ENCODE data around the gene SRPK3. TPM values are rescaled to one million over a fixed set of nuclear protein-coding genes. Genes with fewer than 3 reads are reported as not detected.
A peak's percentile ranks its signal among the peaks of the same experiment; 100 is the strongest.

The SRPK3 gene
- total RNA-seq, 1 donor from 2014 or later, result 0.18 TPM

DNA sequence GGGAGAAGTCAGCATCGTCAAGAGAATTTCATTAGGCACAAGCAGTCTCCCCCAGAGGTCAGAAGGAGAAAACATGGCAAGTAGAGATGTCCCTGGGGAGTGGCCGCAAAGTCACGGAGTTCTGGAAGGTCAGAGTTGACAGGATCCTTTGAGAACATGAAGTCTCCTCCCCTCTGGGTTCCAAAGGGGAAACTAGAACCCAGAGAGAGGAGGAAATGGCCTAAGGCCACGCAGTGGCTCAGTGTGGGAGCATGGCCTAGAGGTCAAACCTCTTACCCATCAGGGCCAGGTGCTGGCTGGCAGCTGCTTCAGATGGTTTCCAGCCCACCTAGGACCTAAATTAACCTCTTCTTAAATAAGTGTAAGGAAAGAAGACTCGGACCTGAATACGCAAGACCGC, 12.4 kb downstream of the SRPK3 start:
- no peaks in the 10 kb centered on the region for H3K9me3 Mint-ChIP-seq (ENCODE audit: unreplicated experiment)
- H3K27ac Mint-ChIP-seq (ENCODE audit: unreplicated experiment), result peak overlapping the region; percentile 81
- peaks cover 3% of the 10 kb centered on the region for H3K27me3 Mint-ChIP-seq (ENCODE audit: unreplicated experiment)

GRCh38 chrX:153794018-153794896, 13.4 kb downstream of the SRPK3 start, which contains the start of the genes IDH3G and SSR4:
Gene IDH3G (minus strand): TSS chrX:153794375. CDS start chrX:153794326, 49 bp downstream.
Gene SSR4 (plus strand): TSS chrX:153794668. CDS start chrX:153794688, 20 bp downstream.
- H3K36me3 Mint-ChIP-seq (ENCODE audit: low read depth, unreplicated experiment), result no peaks in the 10 kb centered on the region
- H3K4me1 Mint-ChIP-seq (ENCODE audit: unreplicated experiment), result peaks cover 5% of the 10 kb centered on the region
- peak; percentile 90 for DNase-seq (ENCODE audit: low spot score)
- peak within 1 kb of the TSS; percentile 95 for H3K4me3 Mint-ChIP-seq (ENCODE audit: unreplicated experiment)
- H3K27me3 Mint-ChIP-seq (ENCODE audit: unreplicated experiment), result peaks cover 3% of the 10 kb centered on the region
- H3K9me3 Mint-ChIP-seq (ENCODE audit: unreplicated experiment), result no peaks in the 10 kb centered on the region
- peak within 1 kb of the TSS; percentile 81 for H3K27ac Mint-ChIP-seq (ENCODE audit: unreplicated experiment)
- TF ChIP-seq, protein P1, sequence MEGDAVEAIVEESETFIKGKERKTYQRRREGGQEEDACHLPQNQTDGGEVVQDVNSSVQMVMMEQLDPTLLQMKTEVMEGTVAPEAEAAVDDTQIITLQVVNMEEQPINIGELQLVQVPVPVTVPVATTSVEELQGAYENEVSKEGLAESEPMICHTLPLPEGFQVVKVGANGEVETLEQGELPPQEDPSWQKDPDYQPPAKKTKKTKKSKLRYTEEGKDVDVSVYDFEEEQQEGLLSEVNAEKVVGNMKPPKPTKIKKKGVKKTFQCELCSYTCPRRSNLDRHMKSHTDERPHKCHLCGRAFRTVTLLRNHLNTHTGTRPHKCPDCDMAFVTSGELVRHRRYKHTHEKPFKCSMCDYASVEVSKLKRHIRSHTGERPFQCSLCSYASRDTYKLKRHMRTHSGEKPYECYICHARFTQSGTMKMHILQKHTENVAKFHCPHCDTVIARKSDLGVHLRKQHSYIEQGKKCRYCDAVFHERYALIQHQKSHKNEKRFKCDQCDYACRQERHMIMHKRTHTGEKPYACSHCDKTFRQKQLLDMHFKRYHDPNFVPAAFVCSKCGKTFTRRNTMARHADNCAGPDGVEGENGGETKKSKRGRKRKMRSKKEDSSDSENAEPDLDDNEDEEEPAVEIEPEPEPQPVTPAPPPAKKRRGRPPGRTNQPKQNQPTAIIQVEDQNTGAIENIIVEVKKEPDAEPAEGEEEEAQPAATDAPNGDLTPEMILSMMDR (IDR thresholded peaks at IDR 0.05; ENCODE audit: unreplicated experiment), result no peak

More for the DNA sequence above, 12.4 kb downstream of the SRPK3 start:
- Mint-ChIP-seq H3K4me1 (ENCODE audit: unreplicated experiment) (peaks cover 5% of the 10 kb centered on the region), H3K4me3 (ENCODE audit: unreplicated experiment) (peak overlapping the region; percentile 92), H3K36me3 (ENCODE audit: low read depth, unreplicated experiment) (no peaks in the 10 kb centered on the region)
- TF ChIP-seq, protein P1 (IDR thresholded peaks at IDR 0.05; ENCODE audit: unreplicated experiment), result no peak
- no peak for DNase-seq (ENCODE audit: low spot score)

- no peaks in the 10 kb centered on the region for H3K36me3 Mint-ChIP-seq (ENCODE audit: low read depth, unreplicated experiment)
- TF ChIP-seq, protein P1 (IDR thresholded peaks at IDR 0.05; ENCODE audit: unreplicated experiment), result no peak
- H3K27ac Mint-ChIP-seq (ENCODE audit: unreplicated experiment), result no peak overlapping the region
- H3K4me3 Mint-ChIP-seq (ENCODE audit: unreplicated experiment), result peak overlapping the region; percentile 95
- no peak for DNase-seq (ENCODE audit: low spot score)
- peaks cover 3% of the 10 kb centered on the region for H3K27me3 Mint-ChIP-seq (ENCODE audit: unreplicated experiment)
- H3K4me1 Mint-ChIP-seq (ENCODE audit: unreplicated experiment), result peaks cover 5% of the 10 kb centered on the region
- H3K9me3 Mint-ChIP-seq (ENCODE audit: unreplicated experiment), result no peaks in the 10 kb centered on the region
Measured at GRCh38 chrX:153794897-153795816, 14.3 kb downstream of the SRPK3 start.

GRCh38 chrX:153797415-153798015, 16.7 kb downstream of the SRPK3 start:
- Mint-ChIP-seq H3K9me3 (ENCODE audit: unreplicated experiment) (no peaks in the 10 kb centered on the region), H3K27me3 (ENCODE audit: unreplicated experiment) (peaks cover 3% of the 10 kb centered on the region), H3K4me3 (ENCODE audit: unreplicated experiment) (no peak overlapping the region), H3K27ac (ENCODE audit: unreplicated experiment) (no peak overlapping the region), H3K4me1 (ENCODE audit: unreplicated experiment) (peaks cover 5% of the 10 kb centered on the region), H3K36me3 (ENCODE audit: low read depth, unreplicated experiment) (no peaks in the 10 kb centered on the region)
- TF ChIP-seq, protein P1 (IDR thresholded peaks at IDR 0.05; ENCODE audit: unreplicated experiment), result no peak
- no peak for DNase-seq (ENCODE audit: low spot score)

Measured in endothelial cell (in vitro differentiated cells).